Measurements from ENCODE around the gene FAM241A.
"Not testable (repeated sequence)": the region's sequence is repeated elsewhere in the genome, so short reads cannot be mapped to it uniquely, and the experiment has no call there.

FAM241A gene

GRCh38 chr4:112109360-112110058 is 35.7 kb upstream of the FAM241A start:
- no peak overlapping the region for H3K27ac Mint-ChIP-seq
- no peak for TF ChIP-seq CTCF (IDR thresholded peaks at IDR 0.05)
- H3K4me1 Mint-ChIP-seq = no peaks in the 10 kb centered on the region

GRCh38 chr4:112110059-112110425 is 35.2 kb upstream of the FAM241A start:
- Mint-ChIP-seq H3K9me3 (no peaks in the 10 kb centered on the region), H3K36me3 (ENCODE audit: low read depth) (no peaks in the 10 kb centered on the region), H3K4me3 (no peak overlapping the region), H3K27ac (no peak overlapping the region), H3K4me1 (no peaks in the 10 kb centered on the region), H3K27me3 (ENCODE audit: low read depth, poor library complexity) (peaks cover 11% of the 10 kb centered on the region)
- no peak for DNase-seq
- no peak for TF ChIP-seq CTCF (IDR thresholded peaks at IDR 0.05)

More at GRCh38 chr4:112109360-112110058, 35.7 kb upstream of the FAM241A start:
- no peak overlapping the region for H3K4me3 Mint-ChIP-seq
- H3K27me3 Mint-ChIP-seq (ENCODE audit: low read depth, poor library complexity) = peaks cover 11% of the 10 kb centered on the region
- H3K9me3 Mint-ChIP-seq = no peaks in the 10 kb centered on the region
- H3K36me3 Mint-ChIP-seq (ENCODE audit: low read depth) = no peaks in the 10 kb centered on the region
- no peak for DNase-seq

- DNase-seq = no peak
- H3K27me3 Mint-ChIP-seq (ENCODE audit: low read depth, poor library complexity) = peaks cover 11% of the 10 kb centered on the region
- H3K4me1 Mint-ChIP-seq = no peaks in the 10 kb centered on the region
- no peak for TF ChIP-seq CTCF (IDR thresholded peaks at IDR 0.05)
- no peaks in the 10 kb centered on the region for H3K36me3 Mint-ChIP-seq (ENCODE audit: low read depth)
- H3K27ac Mint-ChIP-seq = no peak overlapping the region
- no peak overlapping the region for H3K4me3 Mint-ChIP-seq
- H3K9me3 Mint-ChIP-seq = no peaks in the 10 kb centered on the region
Observed at GRCh38 chr4:112111306-112111705, 33.9 kb upstream of the FAM241A start.

GRCh38 chr4:112112095-112112494 is 33.2 kb upstream of the FAM241A start:
- H3K4me3 Mint-ChIP-seq; H3K9me3 Mint-ChIP-seq; H3K36me3 Mint-ChIP-seq (ENCODE audit: low read depth); H3K27ac Mint-ChIP-seq; H3K4me1 Mint-ChIP-seq; DNase-seq: not testable (repeated sequence)
- peaks cover 11% of the 10 kb centered on the region for H3K27me3 Mint-ChIP-seq (ENCODE audit: low read depth, poor library complexity)

- no peak overlapping the region for H3K4me3 Mint-ChIP-seq
Observed at GRCh38 chr4:112112590-112113170, 32.6 kb upstream of the FAM241A start.

GRCh38 chr4:112113864-112114263 is 31.4 kb upstream of the FAM241A start:
- no peak for TF ChIP-seq CTCF (IDR thresholded peaks at IDR 0.05)
- Mint-ChIP-seq H3K9me3 (no peaks in the 10 kb centered on the region), H3K4me1 (no peaks in the 10 kb centered on the region), H3K27me3 (ENCODE audit: low read depth, poor library complexity) (peaks cover 11% of the 10 kb centered on the region), H3K27ac (no peak overlapping the region), H3K36me3 (ENCODE audit: low read depth) (no peaks in the 10 kb centered on the region), H3K4me3 (no peak overlapping the region)
- DNase-seq = no peak

More at GRCh38 chr4:112112590-112113170, 32.6 kb upstream of the FAM241A start:
- Mint-ChIP-seq H3K27ac (no peak overlapping the region), H3K4me1 (no peaks in the 10 kb centered on the region), H3K36me3 (ENCODE audit: low read depth) (no peaks in the 10 kb centered on the region), H3K9me3 (no peaks in the 10 kb centered on the region), H3K27me3 (ENCODE audit: low read depth, poor library complexity) (peaks cover 8% of the 10 kb centered on the region)
- no peak for DNase-seq
- TF ChIP-seq CTCF (IDR thresholded peaks at IDR 0.05) = no peak
